GM19025 (cell line): ENCODE results near the gene TMEM219.

Source experiments
- ATAC-seq: cut with Tn5 transposase; IDR thresholded peaks from one replicate; pipeline ENCODE4 v1.9.1; 2021; ENCODE audit warnings: mild to moderate bottlenecking, low read depth, moderate library complexity; ENCODE audit not compliant: unreplicated experiment

The TMEM219 gene

GRCh38 chr16:29978564-29979270 lies 16.8 kb downstream of the TMEM219 start:
- ATAC-seq = no peak

DNA sequence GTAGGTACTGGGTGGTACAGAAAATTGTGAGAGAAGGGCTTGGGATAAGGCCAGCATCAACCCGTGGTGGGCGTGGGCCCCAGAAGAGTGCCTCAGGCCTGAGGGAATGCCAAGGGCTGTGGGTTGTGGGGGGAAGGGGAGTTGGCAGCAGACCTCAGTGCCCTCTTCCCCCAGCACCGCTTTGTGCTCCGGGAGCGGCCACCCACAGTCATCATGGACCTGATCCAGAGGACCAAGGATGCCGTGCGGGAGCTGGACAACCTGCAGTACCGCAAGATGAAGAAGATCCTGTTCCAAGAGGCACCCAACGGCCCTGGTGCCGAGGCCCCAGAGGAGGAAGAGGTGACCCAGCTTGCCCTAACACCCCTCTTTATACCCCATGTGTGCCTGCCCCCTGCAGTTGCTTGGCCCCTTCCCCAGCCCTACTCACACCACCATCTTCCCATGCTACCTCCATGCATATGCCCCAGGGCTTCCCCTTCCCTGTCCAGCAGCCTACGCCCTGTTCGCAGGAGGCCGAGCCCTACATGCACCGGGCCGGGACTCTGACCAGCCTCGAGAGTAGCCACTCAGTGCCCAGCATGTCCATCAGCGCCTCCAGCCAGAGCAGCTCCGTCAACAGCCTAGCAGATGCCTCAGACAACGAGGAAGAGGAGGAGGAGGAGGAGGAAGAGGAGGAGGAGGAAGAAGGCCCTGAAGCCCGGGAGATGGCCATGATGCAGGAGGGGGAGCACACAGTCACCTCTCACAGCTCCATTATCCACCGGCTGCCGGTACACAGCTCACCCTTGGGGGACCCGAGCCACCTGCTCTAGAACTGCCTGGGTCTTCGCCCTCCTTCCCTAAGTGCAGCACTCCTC lies 20.9 kb downstream of the TMEM219 start:
- ATAC-seq = no peak

- no peak for ATAC-seq
Observed at GRCh38 chr16:29983420-29984136, 21.7 kb downstream of the TMEM219 start.

- no peak for ATAC-seq
Observed at GRCh38 chr16:29984137-29984763, 22.4 kb downstream of the TMEM219 start.

GRCh38 chr16:29984764-29985147 lies 22.9 kb downstream of the TMEM219 start:
- no peak for ATAC-seq

GRCh38 chr16:29985271-29985811 lies 23.5 kb downstream of the TMEM219 start:
- no peak for ATAC-seq

DNA sequence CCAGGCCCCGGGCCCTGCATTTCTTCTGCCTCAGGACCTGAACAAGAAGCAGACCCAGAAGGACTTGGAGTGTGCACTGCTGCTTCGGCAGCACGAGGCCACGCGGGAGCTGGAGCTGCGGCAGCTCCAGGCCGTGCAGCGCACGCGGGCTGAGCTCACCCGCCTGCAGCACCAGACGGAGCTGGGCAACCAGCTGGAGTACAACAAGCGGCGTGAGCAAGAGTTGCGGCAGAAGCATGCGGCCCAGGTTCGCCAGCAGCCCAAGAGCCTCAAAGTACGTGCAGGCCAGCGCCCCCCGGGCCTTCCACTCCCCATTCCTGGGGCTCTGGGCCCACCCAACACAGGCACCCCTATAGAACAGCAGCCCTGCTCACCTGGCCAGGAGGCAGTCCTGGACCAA lies 24.4 kb downstream of the TMEM219 start:
- no peak for ATAC-seq

- no peak for ATAC-seq
Observed at GRCh38 chr16:29986931-29987330, 25.1 kb downstream of the TMEM219 start.

DNA sequence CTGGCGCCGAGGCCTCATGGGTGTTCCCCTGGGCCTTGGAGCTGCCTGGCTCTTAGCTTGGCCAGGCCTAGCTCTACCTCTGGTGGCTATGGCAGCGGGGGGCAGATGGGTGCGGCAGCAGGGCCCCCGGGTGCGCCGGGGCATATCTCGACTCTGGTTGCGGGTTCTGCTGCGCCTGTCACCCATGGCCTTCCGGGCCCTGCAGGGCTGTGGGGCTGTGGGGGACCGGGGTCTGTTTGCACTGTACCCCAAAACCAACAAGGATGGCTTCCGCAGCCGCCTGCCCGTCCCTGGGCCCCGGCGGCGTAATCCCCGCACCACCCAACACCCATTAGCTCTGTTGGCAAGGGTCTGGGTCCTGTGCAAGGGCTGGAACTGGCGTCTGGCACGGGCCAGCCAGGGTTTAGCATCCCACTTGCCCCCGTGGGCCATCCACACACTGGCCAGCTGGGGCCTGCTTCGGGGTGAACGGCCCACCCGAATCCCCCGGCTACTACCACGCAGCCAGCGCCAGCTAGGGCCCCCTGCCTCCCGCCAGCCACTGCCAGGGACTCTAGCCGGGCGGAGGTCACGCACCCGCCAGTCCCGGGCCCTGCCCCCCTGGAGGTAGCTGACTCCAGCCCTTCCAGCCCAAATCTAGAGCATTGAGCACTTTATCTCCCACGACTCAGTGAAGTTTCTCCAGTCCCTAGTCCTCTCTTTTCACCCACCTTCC lies 25.6 kb downstream of the TMEM219 start:
- no peak for ATAC-seq

GRCh38 chr16:29988346-29989075 lies 26.6 kb downstream of the TMEM219 start:
- no peak for ATAC-seq

DNA sequence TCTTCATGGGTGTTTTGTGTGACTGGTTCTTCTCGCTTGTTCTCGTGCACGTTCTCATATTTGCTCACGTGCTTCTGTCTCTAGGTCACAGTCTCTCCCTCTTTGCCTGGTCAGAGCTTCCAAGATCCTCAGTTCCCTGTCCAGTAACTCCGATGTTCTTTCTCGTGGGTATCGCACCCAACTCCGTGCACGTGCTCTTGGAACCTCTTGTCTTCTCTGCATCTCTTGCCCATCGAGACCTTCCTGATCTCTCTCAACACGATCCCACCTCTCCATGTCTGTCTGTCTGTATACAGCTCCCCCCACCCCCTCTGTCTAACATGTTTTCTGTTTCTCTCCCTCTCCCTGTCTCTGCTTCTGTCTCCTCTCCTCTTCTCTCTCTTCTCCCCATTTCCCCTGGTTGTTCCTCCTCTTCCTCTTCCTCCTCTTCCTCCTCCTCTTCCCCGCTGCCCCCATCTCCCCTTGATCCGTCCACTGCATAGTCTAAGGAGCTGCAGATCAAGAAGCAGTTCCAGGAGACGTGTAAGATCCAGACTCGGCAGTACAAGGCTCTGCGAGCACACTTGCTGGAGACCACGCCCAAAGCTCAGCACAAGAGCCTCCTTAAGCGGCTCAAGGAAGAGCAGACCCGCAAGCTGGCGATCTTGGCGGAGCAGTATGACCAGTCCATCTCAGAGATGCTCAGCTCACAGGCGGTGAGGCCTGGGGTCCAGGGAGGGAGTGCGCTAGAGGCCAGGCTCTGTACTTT lies 27.4 kb downstream of the TMEM219 start:
- ATAC-seq = no peak

DNA sequence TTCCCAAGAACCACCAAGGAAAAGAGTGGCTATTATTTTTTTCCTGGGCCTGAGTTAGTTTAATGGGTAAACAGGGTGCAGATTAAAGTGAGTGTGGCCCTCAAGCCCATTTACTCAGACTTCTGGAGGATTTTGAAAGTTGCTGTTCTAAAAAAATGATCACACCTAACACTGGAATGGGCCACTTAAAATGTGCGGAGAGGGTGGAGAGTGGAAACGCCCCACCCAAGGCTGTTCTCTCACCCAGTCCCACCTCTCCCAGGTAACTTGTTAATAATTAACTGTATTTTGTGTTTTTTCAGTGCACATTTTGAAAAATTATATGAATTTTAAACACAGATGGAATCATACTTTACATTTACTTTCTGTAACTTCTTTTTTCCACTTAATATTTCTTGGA lies 28.2 kb downstream of the TMEM219 start:
- no peak for ATAC-seq

- no peak for ATAC-seq
Observed at GRCh38 chr16:29990883-29991570, 29.1 kb downstream of the TMEM219 start.

- no peak for ATAC-seq
Observed at GRCh38 chr16:29991571-29991904, 29.7 kb downstream of the TMEM219 start.

DNA sequence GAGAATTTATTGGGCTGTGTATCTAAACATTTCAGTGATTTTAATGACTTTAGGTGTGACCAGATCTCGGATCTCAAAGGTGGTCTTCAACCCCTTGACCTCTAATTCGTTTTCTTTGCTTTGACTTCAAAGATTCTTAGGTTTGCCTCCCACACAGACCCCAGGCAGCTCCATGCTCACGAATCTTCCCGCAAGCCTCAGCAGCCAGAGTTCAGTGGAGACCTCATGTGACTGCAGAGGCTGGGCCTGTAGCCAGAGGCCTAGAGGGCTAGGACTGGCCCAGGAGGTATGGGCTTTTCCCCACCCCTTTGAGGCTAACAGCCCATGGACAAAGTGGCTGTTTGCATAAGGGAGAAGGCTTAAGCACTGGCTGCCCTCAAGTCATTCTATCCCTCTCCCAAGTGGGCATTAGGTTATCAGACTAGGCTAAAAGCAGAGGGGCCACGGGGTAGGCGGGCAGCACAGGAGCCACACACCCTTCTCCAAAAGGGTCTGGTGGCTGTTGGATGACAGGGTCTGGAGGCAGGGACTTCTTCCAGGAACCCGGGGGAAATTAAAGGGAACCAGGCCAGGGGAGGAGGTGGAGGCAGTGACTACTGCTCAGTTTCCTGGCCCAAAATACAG lies 30.6 kb downstream of the TMEM219 start:
- ATAC-seq = no peak

DNA sequence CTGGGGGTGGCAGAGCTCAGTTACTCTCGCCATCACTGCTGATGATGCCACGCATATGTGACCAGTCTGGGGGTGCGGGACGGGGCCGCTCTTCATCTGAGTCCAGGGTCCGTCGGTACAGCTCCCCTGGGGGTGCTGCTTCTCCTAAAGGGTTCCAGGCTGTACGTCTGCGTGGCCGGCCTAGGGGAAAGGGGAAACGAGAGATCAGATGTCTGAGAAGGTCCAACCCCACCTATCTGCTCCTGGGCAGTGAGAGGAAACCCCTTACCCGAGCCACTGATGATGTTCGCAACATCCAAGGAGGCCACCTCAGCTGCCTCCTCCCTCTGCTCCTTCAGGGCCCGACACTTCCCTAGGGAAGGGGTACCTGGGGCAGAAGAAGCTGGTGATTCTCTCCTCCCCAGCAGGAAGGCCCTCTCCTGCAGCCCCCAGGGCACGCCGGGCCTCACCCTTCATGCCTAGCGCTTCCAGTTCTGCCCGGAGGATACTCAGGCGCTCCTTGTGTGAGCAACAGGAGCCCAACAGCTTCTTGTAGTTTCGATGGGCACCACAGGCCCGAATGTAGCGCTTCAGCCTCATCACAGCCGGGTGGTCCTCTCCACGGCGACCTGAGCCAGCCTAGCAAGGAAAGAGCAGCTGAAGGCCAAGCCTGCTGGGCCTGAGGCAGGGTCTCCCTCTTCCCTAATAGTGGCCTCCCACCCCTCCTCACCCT lies 31.5 kb downstream of the TMEM219 start:
- no peak for ATAC-seq
